ENCODE results near the gene TBC1D12. TPM values are rescaled to one million over a fixed set of nuclear protein-coding genes. Genes with fewer than 3 reads are reported as not detected.

The TBC1D12 gene
- total RNA-seq, 3 donors from 2014 or later: 19.0 to 29.4 (median 27.2) TPM

- TF ChIP-seq POLR2AphosphoS5 (IDR thresholded peaks at IDR 0.05) (peak in 1 of 3 donors; percentile 22), POLR2A (IDR thresholded peaks at IDR 0.05) (no peak), CTCF (IDR thresholded peaks at IDR 0.05) (no peak)
- Histone ChIP-seq H3K4me1 (peaks cover 0 to 9% of the 10 kb centered on the region in 2 donors), H3K36me3 (no peaks in the 10 kb centered on the region), H3K4me3 (peak overlapping the region in 2 of 3 donors; percentile 76 to 87), H3K9me3 (no peaks in the 10 kb centered on the region), H3K27me3 (no peaks in the 10 kb centered on the region), H3K27ac (no peak overlapping the region)
- peak in 1 of 2 donors; percentile 67 for DNase-seq (ENCODE audit: low spot score in 2 of 2)
- intact Hi-C loops (cut with DNase I; ENCODE audit: low total_unique reads): no loop called here
Measured at GRCh38 chr10:94361171-94361794, 41.1 kb upstream of the TBC1D12 start.

GRCh38 chr10:94362360-94363250, 39.7 kb upstream of the TBC1D12 start, which contains the start of gene NOC3L:
NOC3L (minus strand) TSS chr10:94362939; CDS start chr10:94362838, 101 bp downstream.
- peak within 1 kb of the TSS; percentile 58 to 79 for H3K27ac ChIP-seq
- intact Hi-C loops (cut with DNase I; ENCODE audit: low total_unique reads): no loop called here
- H3K27me3 ChIP-seq: no peaks in the 10 kb centered on the region

GRCh38 chr10:94363251-94363565, 39.1 kb upstream of the TBC1D12 start:
- no peak for TF ChIP-seq CTCF (IDR thresholded peaks at IDR 0.05)
- H3K27ac ChIP-seq: peak overlapping the region; percentile 58 to 79
- no peaks in the 10 kb centered on the region for H3K27me3 ChIP-seq
- peaks cover 0 to 9% of the 10 kb centered on the region in 2 donors for H3K4me1 ChIP-seq
- DNase-seq (ENCODE audit: low spot score in 2 of 2): no peak
- H3K4me3 ChIP-seq: peak overlapping the region; percentile 59 to 87 (median 76)
- no peaks in the 10 kb centered on the region for H3K36me3 ChIP-seq
- intact Hi-C loops (cut with DNase I; ENCODE audit: low total_unique reads): no loop called here
- H3K9me3 ChIP-seq: no peaks in the 10 kb centered on the region

More at GRCh38 chr10:94362360-94363250, 39.7 kb upstream of the TBC1D12 start, which contains the start of gene NOC3L:
- H3K4me3 ChIP-seq: peak within 1 kb of the TSS; percentile 59 to 87 (median 76)
- H3K4me1 ChIP-seq: peaks cover 0 to 9% of the 10 kb centered on the region in 2 donors
- no peak for TF ChIP-seq POLR2A (IDR thresholded peaks at IDR 0.05)
- TF ChIP-seq CTCF (IDR thresholded peaks at IDR 0.05): peak; percentile 62 to 94 (median 72)
- peak; percentile 57 to 82 (median 79) for TF ChIP-seq POLR2AphosphoS5 (IDR thresholded peaks at IDR 0.05)
- H3K36me3 ChIP-seq: no peaks in the 10 kb centered on the region
- no peaks in the 10 kb centered on the region for H3K9me3 ChIP-seq
- peak; percentile 84 to 92 for DNase-seq (ENCODE audit: low spot score in 2 of 2)

GRCh38 chr10:94364482-94364881, 37.9 kb upstream of the TBC1D12 start:
- Histone ChIP-seq H3K27ac (no peak overlapping the region), H3K36me3 (no peaks in the 10 kb centered on the region), H3K9me3 (no peaks in the 10 kb centered on the region), H3K4me1 (peaks cover 0 to 9% of the 10 kb centered on the region in 2 donors), H3K4me3 (no peak overlapping the region), H3K27me3 (no peaks in the 10 kb centered on the region)
- intact Hi-C loops (cut with DNase I; ENCODE audit: low total_unique reads): no loop called here
- TF ChIP-seq POLR2A (IDR thresholded peaks at IDR 0.05) (no peak), CTCF (IDR thresholded peaks at IDR 0.05) (no peak), POLR2AphosphoS5 (IDR thresholded peaks at IDR 0.05) (no peak)
- no peak for DNase-seq (ENCODE audit: low spot score in 2 of 2)

- Histone ChIP-seq H3K4me1 (peaks cover 0 to 8% of the 10 kb centered on the region in 2 donors), H3K27ac (no peak overlapping the region), H3K36me3 (no peaks in the 10 kb centered on the region), H3K4me3 (no peak overlapping the region), H3K27me3 (no peaks in the 10 kb centered on the region), H3K9me3 (no peaks in the 10 kb centered on the region)
- intact Hi-C loops (cut with DNase I; ENCODE audit: low total_unique reads): no loop called here
- DNase-seq (ENCODE audit: low spot score in 2 of 2): no peak
- TF ChIP-seq POLR2A (IDR thresholded peaks at IDR 0.05) (no peak), POLR2AphosphoS5 (IDR thresholded peaks at IDR 0.05) (no peak), CTCF (IDR thresholded peaks at IDR 0.05) (no peak)
Measured at GRCh38 chr10:94366382-94366781, 36.0 kb upstream of the TBC1D12 start.
